SIG-M5 treated with dmso at 0.1 percent for 504 hours (cell line): ENCODE measurements around the gene THRA.
A peak's percentile ranks its signal among the peaks of the same experiment; 100 is the strongest.

Source experiments
- DNase-seq: peaks from one replicate; lab custom pipeline; 2025; ENCODE audit not compliant: unreplicated experiment; lab: John Stamatoyannopoulos, UW

THRA gene

GRCh38 chr17:40062329-40063186, at the start of gene THRA:
THRA (plus strand) TSS chr17:40062965; CDS start chr17:40074489, 11,524 bp downstream.
- peak; percentile 67 for DNase-seq

GRCh38 chr17:40014375-40014980, 48.3 kb upstream of the THRA start:
- no peak for DNase-seq

- DNase-seq = no peak
Measured at GRCh38 chr17:40015005-40015997, 47.5 kb upstream of the THRA start, which contains the start of gene CSF3. CSF3 (plus strand) TSS chr17:40015440; CDS start chr17:40015475, 35 bp downstream.

- DNase-seq = no peak
Measured at GRCh38 chr17:40015998-40016985, 46.5 kb upstream of the THRA start.

GRCh38 chr17:40017422-40018080, 45.2 kb upstream of the THRA start:
- no peak for DNase-seq

- DNase-seq = no peak
Measured at GRCh38 chr17:40018211-40019121, 44.3 kb upstream of the THRA start.

GRCh38 chr17:40019140-40019991, 43.4 kb upstream of the THRA start:
- DNase-seq = no peak

GRCh38 chr17:40020146-40020545, 42.6 kb upstream of the THRA start:
- DNase-seq = no peak

GRCh38 chr17:40021451-40021971, 41.3 kb upstream of the THRA start:
- DNase-seq = no peak

GRCh38 chr17:40022497-40022896, 40.3 kb upstream of the THRA start:
- DNase-seq = no peak

DNA sequence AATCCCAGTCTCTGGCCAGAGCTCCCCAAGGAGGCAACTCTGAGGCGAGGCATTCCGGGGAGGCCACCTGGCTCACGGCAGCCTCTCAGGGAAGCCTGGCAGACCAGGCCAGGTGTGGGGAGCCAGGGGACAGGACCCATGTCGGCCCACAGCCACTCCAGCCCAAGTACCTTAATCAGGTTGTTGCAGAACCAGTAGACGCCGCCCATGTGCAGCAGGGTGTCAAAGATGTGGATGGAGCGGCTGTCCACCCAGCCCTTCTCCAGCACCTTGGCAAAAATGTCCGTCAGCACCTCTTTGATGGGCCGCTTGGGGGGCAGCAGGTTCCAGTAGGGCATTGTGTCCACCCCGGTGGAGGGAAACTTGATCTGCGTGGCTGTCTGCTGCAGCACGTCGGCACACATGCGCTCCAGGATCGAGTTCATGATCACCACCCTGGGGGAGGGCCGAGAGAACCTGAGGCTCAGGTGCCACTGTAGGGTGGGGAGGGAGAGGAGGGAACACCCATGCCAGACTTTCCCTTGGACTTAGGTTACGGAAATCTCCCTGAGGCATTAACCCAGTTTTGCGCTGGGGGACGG, 39.7 kb upstream of the THRA start:
- DNase-seq = no peak

- DNase-seq = no peak
Measured at GRCh38 chr17:40023590-40024292, 39.0 kb upstream of the THRA start.

- no peak for DNase-seq
Measured at GRCh38 chr17:40024901-40025300, 37.9 kb upstream of the THRA start.

- no peak for DNase-seq
Measured at GRCh38 chr17:40025559-40025958, 37.2 kb upstream of the THRA start.

DNA sequence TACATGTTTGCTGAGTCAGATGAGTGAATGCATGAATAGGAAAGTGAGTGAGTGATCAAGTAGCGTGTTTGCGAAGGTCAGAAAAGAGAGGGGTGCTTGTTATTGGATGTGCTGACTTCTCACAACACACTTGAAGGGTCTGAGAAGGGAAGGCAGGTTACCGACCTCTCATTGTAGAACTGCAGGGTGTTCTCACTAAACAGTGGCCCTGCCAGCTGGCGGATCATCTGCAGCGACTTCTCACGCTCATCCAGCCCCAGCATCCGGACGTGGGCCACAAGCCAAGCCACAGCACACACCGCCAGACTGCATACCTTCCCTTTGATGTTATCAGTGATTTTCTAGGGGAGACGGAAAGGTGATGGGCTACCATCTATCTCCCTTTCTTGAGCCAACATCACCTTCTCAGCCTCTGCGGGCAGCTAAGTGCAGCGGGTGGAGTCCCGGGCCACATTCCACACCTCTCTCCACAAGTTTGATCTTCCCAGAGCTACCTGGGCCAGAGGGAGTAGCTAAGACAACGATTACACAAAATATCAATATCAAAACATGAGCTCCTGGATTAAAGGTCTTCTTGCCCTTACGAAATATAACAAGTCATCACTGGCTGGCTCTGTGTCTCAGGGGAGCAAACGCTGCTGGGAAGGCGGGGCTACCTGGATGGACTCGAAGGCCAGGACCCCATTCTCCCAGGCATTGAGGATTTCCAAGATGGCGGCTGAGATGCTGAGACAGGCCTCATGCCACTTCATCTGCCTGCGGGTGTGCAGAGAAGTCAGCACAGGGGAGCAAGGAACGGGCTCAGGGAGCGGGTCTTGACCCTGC, 36.6 kb upstream of the THRA start:
- DNase-seq = no peak
